Measurements from ENCODE around the gene TAS1R2. TPM values are rescaled to one million over a fixed set of nuclear protein-coding genes. Genes with fewer than 3 reads are reported as not detected.

The TAS1R2 gene
- total and polyA plus RNA-seq, 9 of the 15 experiments (the other 6 are each of a cell fraction or from before 2014, with no cell fraction given): not detected

GRCh38 chr1:18893120-18893519 is 33.7 kb upstream of the TAS1R2 start (continued):
- 0 out of 2 replicates have a peak, but pooled peaks have one; percentile 2 for TF ChIP-seq VEZF1 (CRISPR knock-in tag; IDR thresholded peaks at IDR 0.05)
- TF ChIP-seq PTBP1 (IDR thresholded peaks at IDR 0.05; ENCODE audit: low read depth, low read length): peak; percentile 95
- TF ChIP-seq NFYB (IDR thresholded peaks at IDR 0.05; ENCODE audit: extremely low read depth, insufficient read length): no peak
- TF ChIP-seq HDAC1 (IDR thresholded peaks at IDR 0.05): peak in 1 of 2 experiments; percentile 45; a peak in 1 of 4 replicates
- TF ChIP-seq HMG20A (CRISPR knock-in tag; conservative IDR thresholded peaks at IDR 0.05): no peak
- TF ChIP-seq ZNF124 (CRISPR knock-in tag; IDR thresholded peaks at IDR 0.05): no peak
- TF ChIP-seq L3MBTL2 (IDR thresholded peaks at IDR 0.05): no peak
- no peak for TF ChIP-seq USF1 (CRISPR knock-in tag; IDR thresholded peaks at IDR 0.05)
- TF ChIP-seq DPF2 (IDR thresholded peaks at IDR 0.05): no peak
- TF ChIP-seq DDX20 (tag; IDR thresholded peaks at IDR 0.05; ENCODE audit: low read depth): no peak
- TF ChIP-seq RBM17 (IDR thresholded peaks at IDR 0.05; ENCODE audit: borderline replicate concordance, low read depth, low read length): no peak
- peak; percentile 91 to 94 for TF ChIP-seq KDM1A (IDR thresholded peaks at IDR 0.05)
- TF ChIP-seq SMAD3 (CRISPR knock-in tag; conservative IDR thresholded peaks at IDR 0.05): no peak
- TF ChIP-seq ZNF785 (CRISPR knock-in tag; IDR thresholded peaks at IDR 0.05): no peak
- no peak for TF ChIP-seq TFAM (CRISPR knock-in tag; conservative IDR thresholded peaks at IDR 0.05)
- no peak for TF ChIP-seq NFIX (CRISPR knock-in tag; IDR thresholded peaks at IDR 0.05; ENCODE audit: low read depth)
- TF ChIP-seq ZNF561 (CRISPR knock-in tag; conservative IDR thresholded peaks at IDR 0.05): no peak
- TF ChIP-seq DACH1 (IDR thresholded peaks at IDR 0.05; ENCODE audit: partially characterized antibody): peak; percentile 40
- TF ChIP-seq RFX7 (CRISPR knock-in tag; IDR thresholded peaks at IDR 0.05): no peak
- peak; percentile 98 for TF ChIP-seq ADNP (tag; IDR thresholded peaks at IDR 0.05)
- peak; percentile 23; the same call in 1 of the 2 replicates for TF ChIP-seq NKRF (IDR thresholded peaks at IDR 0.05; ENCODE audit: borderline replicate concordance)
- TF ChIP-seq HNRNPLL (IDR thresholded peaks at IDR 0.05; ENCODE audit: low read depth, low read length, poor library complexity, severe bottlenecking): no peak
- TF ChIP-seq NCOA4 (IDR thresholded peaks at IDR 0.05; ENCODE audit: partially characterized antibody): no peak
- TF ChIP-seq RBM25 (IDR thresholded peaks at IDR 0.05; ENCODE audit: low read depth, low read length, severe bottlenecking): peak; percentile 97
- no peak for TF ChIP-seq ZNF277 (CRISPR knock-in tag; IDR thresholded peaks at IDR 0.05; ENCODE audit: borderline replicate concordance)
- no peak for TF ChIP-seq ZNF507 (tag; conservative IDR thresholded peaks at IDR 0.05)
- TF ChIP-seq BHLHE40 (IDR thresholded peaks at IDR 0.05; ENCODE audit: low read length): no peak
